Trophoblast cell (in vitro differentiated cells and primary cell): ENCODE measurements around the gene GAREM1.
A peak's percentile ranks its signal among the peaks of the same experiment; 100 is the strongest.

Source experiments
- DNase-seq, 2 donors: peaks; one replicate each; pipeline ENCODE4 v3.0.0-alpha.2; 2016
- H2AFZ ChIP-seq: 2 replicates; pipeline ENCODE4 v1.6.1; 2013; ENCODE audit warnings: low read length, moderate library complexity, mild to moderate bottlenecking; ENCODE audit not compliant: insufficient read depth, poor library complexity
- H2AK5ac ChIP-seq: 2 replicates; pipeline ENCODE4 v1.6.1; 2013; ENCODE audit warnings: mild to moderate bottlenecking, low read length
- H2BK120ac ChIP-seq: 2 replicates; pipeline ENCODE4 v1.6.1; 2013; ENCODE audit warnings: low read length, mild to moderate bottlenecking, moderate library complexity; ENCODE audit not compliant: insufficient read depth, poor library complexity
- H2BK12ac ChIP-seq: 2 replicates; pipeline ENCODE4 v1.6.1; 2013; ENCODE audit warnings: mild to moderate bottlenecking, low read length, moderate library complexity
- H2BK5ac ChIP-seq: 2 replicates; pipeline ENCODE4 v1.6.1; 2013; ENCODE audit warnings: low read length, low read depth, moderate library complexity, mild to moderate bottlenecking; ENCODE audit not compliant: poor library complexity
- H3K14ac ChIP-seq: 2 replicates; pipeline ENCODE4 v1.6.1; 2013; ENCODE audit warnings: mild to moderate bottlenecking, low read length
- H3K18ac ChIP-seq: 2 replicates; pipeline ENCODE4 v1.6.1; 2013; ENCODE audit warnings: mild to moderate bottlenecking, low read length
- H3K23ac ChIP-seq: 2 replicates; pipeline ENCODE4 v1.6.1; 2013; ENCODE audit warnings: low read length
- H3K27ac ChIP-seq: 2 replicates; pipeline ENCODE4 v1.5.1; 2013; ENCODE audit warnings: low read depth, mild to moderate bottlenecking, inconsistent platforms, low read length, moderate library complexity
- H3K27me3 ChIP-seq: 2 replicates; pipeline ENCODE4 v1.6.1; 2013; ENCODE audit warnings: inconsistent platforms, mild to moderate bottlenecking, low read length, moderate library complexity; ENCODE audit not compliant: insufficient read depth
- H3K36me3 ChIP-seq, 2 experiments: 1 replicate in 1 of 2; 2 replicates in 1 of 2; pipeline ENCODE4 v1.6.1; 2013; ENCODE audit warnings: low read length in 2 of 2, mild to moderate bottlenecking in 2 of 2, moderate library complexity in 1 of 2; ENCODE audit not compliant: insufficient read depth in 2 of 2, control insufficient read depth in 1 of 2
- H3K4ac ChIP-seq: 2 replicates; pipeline ENCODE4 v1.6.1; 2013; ENCODE audit warnings: low read depth, mild to moderate bottlenecking, low read length, moderate library complexity
- H3K4me1 ChIP-seq, 2 experiments: 1 replicate in 1 of 2; 2 replicates in 1 of 2; pipeline ENCODE4 v1.6.1; 2013; ENCODE audit warnings: low read length in 2 of 2, mild to moderate bottlenecking in 2 of 2, moderate library complexity in 1 of 2; ENCODE audit not compliant: insufficient read depth in 2 of 2, control insufficient read depth in 1 of 2
- H3K4me2 ChIP-seq: 2 replicates; pipeline ENCODE4 v1.6.1; 2013; ENCODE audit warnings: inconsistent platforms, mild to moderate bottlenecking, low read length, moderate library complexity
- H3K4me3 ChIP-seq: 2 replicates; pipeline ENCODE4 v1.5.1; 2013; ENCODE audit warnings: mild to moderate bottlenecking, low read depth, low read length, inconsistent platforms
- H3K79me1 ChIP-seq: one replicate; pipeline ENCODE4 v1.6.1; 2013; ENCODE audit warnings: low read length
- H3K79me2 ChIP-seq: 2 replicates; pipeline ENCODE4 v1.6.1; 2013; ENCODE audit warnings: low read length, mild to moderate bottlenecking; ENCODE audit not compliant: control insufficient read depth, insufficient read depth, poor library complexity
- H3K9ac ChIP-seq: 2 replicates; pipeline ENCODE4 v1.6.1; 2013; ENCODE audit warnings: mild to moderate bottlenecking, low read length
- H3K9me3 ChIP-seq: 2 replicates; pipeline ENCODE4 v1.6.1; 2013; ENCODE audit warnings: low read depth, mild to moderate bottlenecking, control low read depth, inconsistent platforms, low read length; ENCODE audit not compliant: insufficient read depth
- H4K12ac ChIP-seq: 2 replicates; pipeline ENCODE4 v1.6.1; 2013; ENCODE audit warnings: low read depth, mild to moderate bottlenecking, low read length, moderate library complexity
- H4K8ac ChIP-seq: 2 replicates; pipeline ENCODE4 v1.6.1; 2013; ENCODE audit warnings: low read depth, mild to moderate bottlenecking, low read length, moderate library complexity
- H4K91ac ChIP-seq: one replicate; pipeline ENCODE4 v1.6.1; 2013; ENCODE audit warnings: low read depth, mild to moderate bottlenecking, low read length, moderate library complexity
- WGBS: extraction: QIAGEN DNeasy Blood & Tissue Kit; methylation state at CpG from one replicate; pipeline ENCODE4 v1.1.7; 2013; ENCODE audit warnings: missing lambda C conversion rate; ENCODE audit not compliant: insufficient read length, insufficient coverage; ENCODE audit errors: extremely low coverage; 5-methylcytosine and 5-hydroxymethylcytosine counted together

Gene GAREM1

GRCh38 chr18:32360682-32361345 is 109.9 kb downstream of the GAREM1 start:
- no peak overlapping the region for H3K18ac ChIP-seq
- H2AFZ ChIP-seq = no peak overlapping the region
- no peak overlapping the region for H4K8ac ChIP-seq
- no peaks in the 10 kb centered on the region for H3K27me3 ChIP-seq
- no peak overlapping the region for H2BK5ac ChIP-seq
- no CpG with 5 or more reads among the region's 4 CpGs for WGBS
- no peak overlapping the region for H2BK120ac ChIP-seq
- H3K4me1 ChIP-seq = peaks cover 0 to 9% of the 10 kb centered on the region in 2 experiments
- H3K4me2 ChIP-seq = no peak overlapping the region
- H3K4ac ChIP-seq = no peak overlapping the region
- no peaks in the 10 kb centered on the region for H3K79me2 ChIP-seq
- H3K23ac ChIP-seq = no peak overlapping the region
- no peak overlapping the region for H2BK12ac ChIP-seq
- H3K4me3 ChIP-seq = no peak overlapping the region
- no peaks in the 10 kb centered on the region for H3K36me3 ChIP-seq
- no peak overlapping the region for H3K27ac ChIP-seq
- no peak overlapping the region for H2AK5ac ChIP-seq
- H4K91ac ChIP-seq = no peak overlapping the region
- H3K9ac ChIP-seq = no peak overlapping the region
- DNase-seq = no peak
- H3K9me3 ChIP-seq = no peaks in the 10 kb centered on the region
- peaks cover 4% of the 10 kb centered on the region for H3K79me1 ChIP-seq
- H4K12ac ChIP-seq = no peak overlapping the region
- no peak overlapping the region for H3K14ac ChIP-seq

GRCh38 chr18:32358529-32358928 is 112.2 kb downstream of the GAREM1 start:
- Histone ChIP-seq H2AFZ (no peak overlapping the region), H3K4ac (no peak overlapping the region), H3K79me1 (peaks cover 4% of the 10 kb centered on the region), H4K8ac (no peak overlapping the region), H3K27ac (no peak overlapping the region), H3K23ac (no peak overlapping the region), H2BK5ac (no peak overlapping the region), H3K4me3 (no peak overlapping the region), H3K18ac (no peak overlapping the region), H3K9ac (no peak overlapping the region), H2BK12ac (no peak overlapping the region), H4K12ac (no peak overlapping the region), H4K91ac (no peak overlapping the region), H3K14ac (no peak overlapping the region), H2BK120ac (no peak overlapping the region), H3K27me3 (no peaks in the 10 kb centered on the region), H3K9me3 (no peaks in the 10 kb centered on the region), H3K79me2 (no peaks in the 10 kb centered on the region), H3K36me3 (no peaks in the 10 kb centered on the region), H2AK5ac (no peak overlapping the region), H3K4me2 (no peak overlapping the region), H3K4me1 (peaks cover 0 to 7% of the 10 kb centered on the region in 2 experiments)
- WGBS = no CpG with 5 or more reads among the region's 9 CpGs
- no peak for DNase-seq

- H4K91ac ChIP-seq = peak overlapping the region; percentile 39
- H2AFZ ChIP-seq = no peak overlapping the region
- no peak for DNase-seq
Observed at GRCh38 chr18:32358075-32358474, 112.6 kb downstream of the GAREM1 start.

GRCh38 chr18:32355896-32356295 is 114.8 kb downstream of the GAREM1 start:
- H3K18ac ChIP-seq = no peak overlapping the region
- no peak overlapping the region for H3K4me3 ChIP-seq
- peak in 1 of 2 donors; percentile 48 for DNase-seq
- no peak overlapping the region for H2AFZ ChIP-seq
- no peaks in the 10 kb centered on the region for H3K79me2 ChIP-seq
- H2AK5ac ChIP-seq = no peak overlapping the region
- WGBS = no CpG with 5 or more reads among the region's 1 CpG
- no peak overlapping the region for H4K12ac ChIP-seq
- no peak overlapping the region for H4K91ac ChIP-seq
- H3K9ac ChIP-seq = no peak overlapping the region
- H3K4me1 ChIP-seq = peaks cover 0 to 7% of the 10 kb centered on the region in 2 experiments
- no peak overlapping the region for H3K14ac ChIP-seq
- H3K27me3 ChIP-seq = no peaks in the 10 kb centered on the region
- no peak overlapping the region for H3K4ac ChIP-seq
- no peak overlapping the region for H4K8ac ChIP-seq
- no peak overlapping the region for H3K27ac ChIP-seq
- no peak overlapping the region for H2BK120ac ChIP-seq
- no peaks in the 10 kb centered on the region for H3K9me3 ChIP-seq
- H3K4me2 ChIP-seq = no peak overlapping the region
- H3K36me3 ChIP-seq = no peaks in the 10 kb centered on the region
- H3K79me1 ChIP-seq = peaks cover 7% of the 10 kb centered on the region
- no peak overlapping the region for H2BK12ac ChIP-seq
- no peak overlapping the region for H3K23ac ChIP-seq
- no peak overlapping the region for H2BK5ac ChIP-seq

More at GRCh38 chr18:32358075-32358474, 112.6 kb downstream of the GAREM1 start:
- no peak overlapping the region for H4K8ac ChIP-seq
- peak overlapping the region; percentile 32 for H2BK12ac ChIP-seq
- peak overlapping the region; percentile 54 for H2AK5ac ChIP-seq
- H3K23ac ChIP-seq = no peak overlapping the region
- no peak overlapping the region for H3K4me2 ChIP-seq
- H4K12ac ChIP-seq = no peak overlapping the region
- no peak overlapping the region for H2BK5ac ChIP-seq
- H3K4me3 ChIP-seq = no peak overlapping the region
- no peaks in the 10 kb centered on the region for H3K79me2 ChIP-seq
- no CpG with 5 or more reads among the region's 8 CpGs for WGBS
- no peak overlapping the region for H3K9ac ChIP-seq
- peak overlapping the region; percentile 20 for H3K18ac ChIP-seq
- no peaks in the 10 kb centered on the region for H3K9me3 ChIP-seq
- H3K27ac ChIP-seq = no peak overlapping the region
- H3K79me1 ChIP-seq = peaks cover 4% of the 10 kb centered on the region
- no peak overlapping the region for H3K4ac ChIP-seq
- H3K4me1 ChIP-seq = peaks cover 0 to 7% of the 10 kb centered on the region in 2 experiments
- H3K27me3 ChIP-seq = no peaks in the 10 kb centered on the region
- H3K14ac ChIP-seq = peak overlapping the region; percentile 20
- H3K36me3 ChIP-seq = no peaks in the 10 kb centered on the region
- peak overlapping the region; percentile 68 for H2BK120ac ChIP-seq
